Measurements from ENCODE around the gene TMEM72. TPM values are rescaled to one million over a fixed set of nuclear protein-coding genes. Genes with fewer than 3 reads are reported as not detected.

The TMEM72 gene
- polyA plus RNA-seq, 1 donor from 2014 or later = 1.4 TPM

DNA sequence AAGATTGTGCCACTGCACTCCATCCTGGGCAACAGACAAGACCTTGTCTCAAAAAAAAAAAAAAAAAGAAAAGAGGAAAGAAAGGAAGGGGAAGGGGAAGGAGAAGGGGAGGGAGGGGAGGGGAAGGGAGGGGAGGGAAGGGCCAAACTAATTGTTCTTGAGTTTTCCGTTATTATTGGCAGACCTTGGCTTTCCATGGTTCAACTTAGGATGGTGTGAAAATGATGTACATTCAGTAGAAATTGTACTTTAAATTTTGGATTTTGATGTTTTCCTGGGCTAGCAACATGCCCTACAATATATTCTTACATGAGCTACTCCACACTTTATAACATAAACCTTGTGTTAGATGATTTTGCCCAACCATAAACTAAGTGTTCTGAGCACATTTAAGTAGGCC is 1.2 kb upstream of the TMEM72 start:
- Histone ChIP-seq H3K9me2 (ENCODE audit: insufficient read depth, low read length) (no peaks in the 10 kb centered on the region), H3K9me3 (ENCODE audit: low read length) (no peaks in the 10 kb centered on the region), H3K27me3 (ENCODE audit: insufficient read depth, low read depth, low read length) (no peaks in the 10 kb centered on the region), H2AFZ (ENCODE audit: low read depth, low read length) (no peak overlapping the region), H3K27ac (ENCODE audit: low read length) (no peak overlapping the region), H4K20me1 (ENCODE audit: insufficient read depth) (no peaks in the 10 kb centered on the region), H3K4me2 (ENCODE audit: low read length) (no peak overlapping the region), H3K36me3 (ENCODE audit: insufficient read depth, low read length) (no peaks in the 10 kb centered on the region), H3K9ac (ENCODE audit: low read length) (no peak overlapping the region), H3K79me2 (replicated peaks; ENCODE audit: insufficient read depth, low read length) (no peaks in the 10 kb centered on the region), H3K4me3 (ENCODE audit: low read length) (no peak overlapping the region), H3F3A (ENCODE audit: insufficient read depth, low read length, poor library complexity, severe bottlenecking) (no peaks in the 10 kb centered on the region)
- no peak for TF ChIP-seq EP300 (conservative IDR thresholded peaks at IDR 0.05; ENCODE audit: poor library complexity, severe bottlenecking)
- TF ChIP-seq, protein P1, sequence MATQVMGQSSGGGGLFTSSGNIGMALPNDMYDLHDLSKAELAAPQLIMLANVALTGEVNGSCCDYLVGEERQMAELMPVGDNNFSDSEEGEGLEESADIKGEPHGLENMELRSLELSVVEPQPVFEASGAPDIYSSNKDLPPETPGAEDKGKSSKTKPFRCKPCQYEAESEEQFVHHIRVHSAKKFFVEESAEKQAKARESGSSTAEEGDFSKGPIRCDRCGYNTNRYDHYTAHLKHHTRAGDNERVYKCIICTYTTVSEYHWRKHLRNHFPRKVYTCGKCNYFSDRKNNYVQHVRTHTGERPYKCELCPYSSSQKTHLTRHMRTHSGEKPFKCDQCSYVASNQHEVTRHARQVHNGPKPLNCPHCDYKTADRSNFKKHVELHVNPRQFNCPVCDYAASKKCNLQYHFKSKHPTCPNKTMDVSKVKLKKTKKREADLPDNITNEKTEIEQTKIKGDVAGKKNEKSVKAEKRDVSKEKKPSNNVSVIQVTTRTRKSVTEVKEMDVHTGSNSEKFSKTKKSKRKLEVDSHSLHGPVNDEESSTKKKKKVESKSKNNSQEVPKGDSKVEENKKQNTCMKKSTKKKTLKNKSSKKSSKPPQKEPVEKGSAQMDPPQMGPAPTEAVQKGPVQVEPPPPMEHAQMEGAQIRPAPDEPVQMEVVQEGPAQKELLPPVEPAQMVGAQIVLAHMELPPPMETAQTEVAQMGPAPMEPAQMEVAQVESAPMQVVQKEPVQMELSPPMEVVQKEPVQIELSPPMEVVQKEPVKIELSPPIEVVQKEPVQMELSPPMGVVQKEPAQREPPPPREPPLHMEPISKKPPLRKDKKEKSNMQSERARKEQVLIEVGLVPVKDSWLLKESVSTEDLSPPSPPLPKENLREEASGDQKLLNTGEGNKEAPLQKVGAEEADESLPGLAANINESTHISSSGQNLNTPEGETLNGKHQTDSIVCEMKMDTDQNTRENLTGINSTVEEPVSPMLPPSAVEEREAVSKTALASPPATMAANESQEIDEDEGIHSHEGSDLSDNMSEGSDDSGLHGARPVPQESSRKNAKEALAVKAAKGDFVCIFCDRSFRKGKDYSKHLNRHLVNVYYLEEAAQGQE (IDR thresholded peaks at IDR 0.05; ENCODE audit: borderline replicate concordance) = no peak
- TF ChIP-seq EZH2 (IDR thresholded peaks at IDR 0.05; ENCODE audit: borderline replicate concordance, insufficient read depth, low read length, poor library complexity, severe bottlenecking) = no peak
- TF ChIP-seq POLR2AphosphoS5 (IDR thresholded peaks at IDR 0.05) = no peak
- TF ChIP-seq RAD21 (conservative IDR thresholded peaks at IDR 0.05) = no peak
- TF ChIP-seq, protein P2, sequence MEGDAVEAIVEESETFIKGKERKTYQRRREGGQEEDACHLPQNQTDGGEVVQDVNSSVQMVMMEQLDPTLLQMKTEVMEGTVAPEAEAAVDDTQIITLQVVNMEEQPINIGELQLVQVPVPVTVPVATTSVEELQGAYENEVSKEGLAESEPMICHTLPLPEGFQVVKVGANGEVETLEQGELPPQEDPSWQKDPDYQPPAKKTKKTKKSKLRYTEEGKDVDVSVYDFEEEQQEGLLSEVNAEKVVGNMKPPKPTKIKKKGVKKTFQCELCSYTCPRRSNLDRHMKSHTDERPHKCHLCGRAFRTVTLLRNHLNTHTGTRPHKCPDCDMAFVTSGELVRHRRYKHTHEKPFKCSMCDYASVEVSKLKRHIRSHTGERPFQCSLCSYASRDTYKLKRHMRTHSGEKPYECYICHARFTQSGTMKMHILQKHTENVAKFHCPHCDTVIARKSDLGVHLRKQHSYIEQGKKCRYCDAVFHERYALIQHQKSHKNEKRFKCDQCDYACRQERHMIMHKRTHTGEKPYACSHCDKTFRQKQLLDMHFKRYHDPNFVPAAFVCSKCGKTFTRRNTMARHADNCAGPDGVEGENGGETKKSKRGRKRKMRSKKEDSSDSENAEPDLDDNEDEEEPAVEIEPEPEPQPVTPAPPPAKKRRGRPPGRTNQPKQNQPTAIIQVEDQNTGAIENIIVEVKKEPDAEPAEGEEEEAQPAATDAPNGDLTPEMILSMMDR (IDR thresholded peaks at IDR 0.05; ENCODE audit: poor library complexity, severe bottlenecking) = no peak
- TF ChIP-seq MXI1 (conservative IDR thresholded peaks at IDR 0.05; ENCODE audit: poor library complexity, severe bottlenecking) = no peak
- no peak for TF ChIP-seq TAF1 (IDR thresholded peaks at IDR 0.05; ENCODE audit: low read depth)
- TF ChIP-seq SMC3 (conservative IDR thresholded peaks at IDR 0.05; ENCODE audit: poor library complexity) = no peak

DNA sequence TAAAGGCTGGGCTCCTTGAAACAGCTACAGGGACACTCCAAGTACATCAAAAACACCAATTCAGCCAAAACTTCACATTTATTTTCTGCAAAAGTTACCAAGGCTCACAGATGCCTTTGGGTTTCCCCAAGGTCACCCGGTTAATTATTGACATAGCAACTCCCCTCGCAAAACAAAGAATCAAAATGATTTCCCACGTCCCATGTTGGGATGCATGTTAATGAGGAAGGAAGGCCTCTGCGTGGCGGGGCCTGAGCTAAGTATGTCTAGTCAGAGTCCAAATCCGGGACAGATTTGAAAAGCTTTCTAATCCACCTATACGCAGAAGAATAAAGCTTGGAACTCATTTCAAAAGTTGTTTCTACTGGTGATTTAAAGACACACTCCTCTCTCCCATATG is 535 bp upstream of the TMEM72 start:
- no peaks in the 10 kb centered on the region for H3K36me3 ChIP-seq (ENCODE audit: insufficient read depth, low read length)
- no peak overlapping the region for H3K4me2 ChIP-seq (ENCODE audit: low read length)
- H3F3A ChIP-seq (ENCODE audit: insufficient read depth, low read length, poor library complexity, severe bottlenecking) = no peaks in the 10 kb centered on the region
- no peaks in the 10 kb centered on the region for H3K27me3 ChIP-seq (ENCODE audit: insufficient read depth, low read depth, low read length)
- H2AFZ ChIP-seq (ENCODE audit: low read depth, low read length) = no peak overlapping the region
- H3K9me3 ChIP-seq (ENCODE audit: low read length) = no peaks in the 10 kb centered on the region
- no peaks in the 10 kb centered on the region for H3K9me2 ChIP-seq (ENCODE audit: insufficient read depth, low read length)
- no peak overlapping the region for H3K27ac ChIP-seq (ENCODE audit: low read length)
- H3K79me2 ChIP-seq (replicated peaks; ENCODE audit: insufficient read depth, low read length) = no peaks in the 10 kb centered on the region
- no peak overlapping the region for H3K4me3 ChIP-seq (ENCODE audit: low read length)
- TF ChIP-seq MXI1 (conservative IDR thresholded peaks at IDR 0.05; ENCODE audit: poor library complexity, severe bottlenecking) (no peak), TAF1 (IDR thresholded peaks at IDR 0.05; ENCODE audit: low read depth) (no peak), EP300 (conservative IDR thresholded peaks at IDR 0.05; ENCODE audit: poor library complexity, severe bottlenecking) (no peak), RAD21 (conservative IDR thresholded peaks at IDR 0.05) (no peak)
- TF ChIP-seq, protein P2 (IDR thresholded peaks at IDR 0.05; ENCODE audit: poor library complexity, severe bottlenecking) = no peak
- TF ChIP-seq, protein P1 (IDR thresholded peaks at IDR 0.05; ENCODE audit: borderline replicate concordance) = no peak
- H3K9ac ChIP-seq (ENCODE audit: low read length) = no peak overlapping the region
- no peaks in the 10 kb centered on the region for H4K20me1 ChIP-seq (ENCODE audit: insufficient read depth)

Measured in neural cell (in vitro differentiated cells).